HG03342 (cell line): ENCODE results near the gene ZNF407.

Experiments
- ATAC-seq: cut with Tn5 transposase; IDR thresholded peaks from one replicate; pipeline ENCODE4 v1.9.1; 2021; ENCODE audit warnings: mild to moderate bottlenecking, moderate library complexity; ENCODE audit not compliant: unreplicated experiment

Gene ZNF407

DNA sequence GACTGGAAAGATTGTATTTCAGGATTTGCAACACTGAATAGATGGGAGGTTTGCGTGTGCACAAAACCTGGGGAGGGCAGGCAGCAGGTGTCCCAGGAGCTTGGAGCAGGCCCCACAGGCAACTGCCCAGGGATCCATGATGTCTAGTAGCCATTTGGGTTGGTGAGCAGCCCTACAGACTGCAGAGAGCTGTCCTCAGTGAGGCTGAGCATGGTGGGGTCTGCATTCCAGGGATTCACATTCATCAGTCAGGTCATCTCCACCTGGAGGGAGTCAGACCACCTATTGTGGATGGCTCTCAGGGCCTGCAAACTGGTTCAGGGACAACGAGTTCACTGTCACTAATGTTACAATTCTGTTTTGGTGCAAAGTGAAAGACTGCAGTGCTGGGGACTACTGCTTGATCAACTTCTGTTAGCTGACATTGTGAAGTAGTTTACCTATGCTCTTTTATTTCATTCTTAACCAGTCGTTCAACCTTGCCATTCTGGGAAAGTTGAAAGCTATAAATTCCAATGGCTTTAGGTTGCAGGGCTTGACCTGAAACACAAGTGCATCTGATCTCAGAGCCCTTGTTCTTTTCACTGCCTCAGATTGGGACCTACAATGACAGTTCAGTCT lies 222.6 kb downstream of the ZNF407 start:
- ATAC-seq = no peak

DNA sequence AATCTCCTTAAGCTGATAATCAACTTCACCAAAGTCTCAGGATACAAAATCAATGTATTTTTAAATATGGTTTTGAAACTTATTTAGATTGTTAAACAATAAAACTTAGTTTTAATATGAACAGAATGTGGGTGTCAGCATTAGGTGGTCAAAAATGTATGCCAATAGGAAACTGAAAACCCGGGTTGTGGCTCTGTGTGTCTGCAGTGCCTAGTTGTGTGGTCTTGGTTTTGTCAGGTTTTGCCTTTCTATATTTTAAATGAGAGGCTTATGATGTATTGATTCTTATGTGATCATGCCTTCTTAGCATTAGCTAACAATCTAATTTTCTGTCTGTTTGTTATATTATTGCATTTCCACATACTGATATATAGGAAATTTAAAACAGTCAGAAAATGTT lies 227.8 kb downstream of the ZNF407 start:
- ATAC-seq = no peak

DNA sequence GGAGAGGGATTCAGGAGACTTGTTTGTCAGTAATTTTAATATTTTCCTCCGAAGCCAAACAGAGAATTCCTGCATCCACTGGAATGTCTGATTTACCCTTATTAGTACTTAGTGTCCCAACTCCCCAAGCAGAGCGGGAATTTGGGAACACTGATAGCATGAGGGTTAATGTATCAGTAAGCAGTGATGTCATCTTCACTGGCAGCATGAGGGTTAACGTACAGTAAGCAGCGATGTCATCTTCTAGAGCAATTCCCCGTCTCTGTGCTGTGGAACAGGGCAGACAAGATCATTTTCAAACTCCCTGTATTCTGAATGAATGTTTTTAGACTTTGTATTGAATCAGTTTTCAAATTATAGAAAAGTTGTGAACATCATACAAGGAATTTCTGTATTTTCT lies 228.9 kb downstream of the ZNF407 start:
- ATAC-seq = no peak

DNA sequence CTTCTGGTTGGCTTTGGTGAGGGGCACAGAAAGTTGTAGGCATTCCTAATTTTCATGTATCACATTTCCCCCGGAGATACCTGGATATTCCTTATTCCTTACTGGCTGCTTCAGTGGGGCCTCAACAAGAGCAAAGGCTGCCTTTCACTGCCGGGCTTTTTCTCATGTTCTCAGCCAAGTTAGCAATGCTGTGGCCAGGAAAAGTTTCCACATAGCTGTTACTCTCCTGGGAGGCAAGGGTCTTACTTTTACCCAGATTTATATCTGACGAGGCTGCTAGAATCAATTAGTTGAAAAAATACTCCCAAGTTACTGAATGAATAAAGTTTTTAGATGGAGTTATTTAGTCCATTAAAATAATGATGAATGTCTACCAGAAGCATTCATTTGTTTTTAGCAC lies 230.5 kb downstream of the ZNF407 start:
- no peak for ATAC-seq

DNA sequence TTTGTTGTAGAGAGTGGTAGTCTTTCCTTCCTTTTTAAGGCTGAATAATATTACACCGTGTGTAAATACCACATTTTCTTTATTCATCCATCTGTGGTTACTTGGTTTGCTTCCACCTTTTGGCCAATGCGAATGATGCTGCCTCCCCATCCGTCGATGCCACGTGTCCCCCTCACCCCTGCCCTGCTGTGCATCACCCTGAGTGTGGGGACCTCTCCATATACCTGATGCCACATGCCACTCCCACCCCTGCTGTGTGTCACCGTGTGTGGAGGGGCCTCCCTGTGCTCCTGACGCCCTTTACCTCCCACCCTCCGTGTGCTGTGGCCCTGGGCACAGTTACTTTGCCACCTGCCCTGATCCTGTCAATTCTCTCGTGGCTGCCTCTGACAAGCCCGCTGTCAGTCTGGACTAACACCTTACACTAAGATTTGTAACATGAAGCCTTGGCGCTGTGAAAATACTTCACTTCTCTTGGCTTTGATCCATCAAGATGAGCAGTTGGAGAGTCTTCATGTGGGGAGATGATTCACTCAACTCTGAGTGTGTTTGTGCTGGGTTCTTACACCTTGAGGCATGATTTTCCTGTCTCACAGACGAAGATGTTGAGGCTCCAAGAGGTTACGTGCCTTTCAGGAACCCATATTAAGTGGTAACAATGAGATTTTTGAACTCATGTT lies 234.0 kb downstream of the ZNF407 start:
- no peak for ATAC-seq

DNA sequence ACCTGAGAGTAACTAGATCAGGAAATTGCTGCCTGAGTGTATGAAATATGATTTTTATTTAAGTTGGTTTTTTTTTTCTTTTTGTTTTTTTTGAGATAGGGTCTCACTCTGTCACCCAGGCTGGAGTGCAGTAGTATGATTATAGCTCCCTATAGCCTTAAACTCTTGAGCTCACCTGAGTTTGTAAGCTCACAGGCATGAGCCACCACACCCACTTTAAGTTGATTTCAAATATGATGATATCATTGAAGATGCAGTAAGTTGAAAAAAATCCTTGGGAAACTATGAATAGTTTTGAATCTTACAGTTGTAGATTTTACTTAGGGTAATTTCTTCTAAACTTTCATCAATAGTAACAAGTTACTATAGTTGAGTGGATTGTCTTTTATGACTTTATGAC lies 234.7 kb downstream of the ZNF407 start:
- no peak for ATAC-seq

DNA sequence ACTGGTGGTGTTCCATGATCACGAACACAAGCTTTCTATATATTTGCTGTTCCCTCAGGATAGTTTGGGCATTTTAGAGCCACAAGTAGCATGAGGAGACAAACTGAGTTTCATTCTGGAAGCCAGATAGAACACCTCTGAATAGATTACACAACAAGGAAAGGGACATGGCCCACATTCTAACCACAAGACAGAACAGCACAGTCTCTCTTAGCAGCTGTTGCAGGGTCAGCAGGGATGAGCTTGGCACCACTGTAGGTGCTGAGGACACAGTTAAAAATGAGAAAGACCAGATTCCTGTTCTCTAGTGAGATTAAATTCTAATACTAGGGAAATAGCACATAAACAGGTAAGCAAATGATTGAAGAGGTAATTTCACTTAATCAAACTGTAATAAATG lies 235.3 kb downstream of the ZNF407 start:
- no peak for ATAC-seq

DNA sequence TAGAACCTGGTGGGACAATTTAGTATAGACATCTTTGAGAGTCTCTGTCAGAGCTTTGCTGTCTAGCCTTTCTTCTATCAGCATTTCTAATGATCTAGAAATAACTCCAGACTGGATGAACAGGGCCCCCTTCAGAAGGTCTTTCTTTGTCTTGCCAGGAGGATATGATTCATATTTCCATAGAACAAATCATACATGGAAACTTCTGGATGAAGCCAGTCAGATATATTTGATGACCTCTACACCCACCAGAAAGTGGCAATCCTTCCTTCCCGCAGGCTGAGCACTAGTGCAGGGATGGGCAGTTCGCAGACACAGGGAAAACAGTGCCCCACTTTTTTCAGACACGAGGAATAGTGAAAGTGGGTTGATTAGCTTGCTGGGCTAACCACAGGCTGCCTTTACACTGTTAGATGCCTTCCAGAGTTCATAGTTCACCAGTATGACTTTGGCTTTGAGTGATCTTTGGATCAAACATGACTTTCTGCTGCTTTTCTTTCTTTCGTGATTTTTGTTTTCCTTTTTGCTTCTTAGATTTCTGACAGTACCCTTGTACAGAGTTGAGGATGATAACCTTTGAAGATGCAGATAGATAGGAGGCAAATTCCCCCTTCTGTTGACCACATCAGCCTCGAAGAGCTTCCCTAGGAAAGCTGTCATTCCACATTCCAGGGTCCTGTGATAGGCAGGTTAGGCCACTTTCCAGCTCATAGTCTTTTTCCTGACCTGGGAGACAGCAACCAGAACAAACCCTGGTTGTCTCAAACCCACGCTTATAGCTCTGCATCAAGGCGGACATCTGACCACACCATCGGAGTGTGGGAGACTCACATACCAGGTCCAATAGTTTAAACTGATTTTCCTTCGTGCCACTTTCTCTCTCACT lies 237.0 kb downstream of the ZNF407 start:
- ATAC-seq = no peak

DNA sequence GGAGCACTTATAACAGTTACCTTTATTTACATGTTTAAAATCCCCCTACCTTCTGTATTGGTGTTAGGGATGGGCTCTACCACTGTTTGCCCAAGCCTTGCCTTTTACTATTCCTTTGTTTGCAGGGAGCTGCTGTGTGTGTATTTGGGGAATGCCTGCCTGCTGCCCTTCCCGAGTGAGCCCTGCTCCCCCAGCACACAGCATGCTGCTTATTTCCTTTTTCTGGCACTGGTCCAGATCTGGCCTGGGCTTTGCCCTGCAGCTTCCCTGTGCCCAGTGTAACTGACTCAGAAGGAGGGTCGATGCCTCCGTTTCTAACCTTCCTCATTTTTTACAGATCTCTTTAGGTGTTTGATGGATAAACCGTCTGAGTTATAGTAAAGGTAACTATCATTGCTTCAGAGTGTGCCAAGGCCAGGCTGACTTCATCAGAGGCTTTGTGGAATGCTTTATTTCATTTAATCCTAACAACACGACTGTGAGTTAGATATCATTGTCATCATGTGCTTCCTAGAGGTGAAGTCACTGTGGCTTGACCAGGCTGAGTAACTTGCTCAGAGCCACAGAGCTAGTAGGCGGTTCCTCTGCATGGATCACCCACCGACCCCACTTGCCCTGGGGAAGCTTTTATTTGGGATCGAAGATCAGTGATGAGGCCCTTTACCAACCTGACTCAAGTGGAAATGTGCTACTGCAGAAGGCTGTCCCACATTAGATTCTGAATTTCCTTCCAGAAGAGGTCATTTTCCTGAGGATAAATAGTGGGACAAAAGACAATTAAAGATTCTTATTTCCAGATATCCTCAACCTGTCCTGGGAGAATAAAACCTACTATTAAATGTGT lies 238.8 kb downstream of the ZNF407 start:
- no peak for ATAC-seq

DNA sequence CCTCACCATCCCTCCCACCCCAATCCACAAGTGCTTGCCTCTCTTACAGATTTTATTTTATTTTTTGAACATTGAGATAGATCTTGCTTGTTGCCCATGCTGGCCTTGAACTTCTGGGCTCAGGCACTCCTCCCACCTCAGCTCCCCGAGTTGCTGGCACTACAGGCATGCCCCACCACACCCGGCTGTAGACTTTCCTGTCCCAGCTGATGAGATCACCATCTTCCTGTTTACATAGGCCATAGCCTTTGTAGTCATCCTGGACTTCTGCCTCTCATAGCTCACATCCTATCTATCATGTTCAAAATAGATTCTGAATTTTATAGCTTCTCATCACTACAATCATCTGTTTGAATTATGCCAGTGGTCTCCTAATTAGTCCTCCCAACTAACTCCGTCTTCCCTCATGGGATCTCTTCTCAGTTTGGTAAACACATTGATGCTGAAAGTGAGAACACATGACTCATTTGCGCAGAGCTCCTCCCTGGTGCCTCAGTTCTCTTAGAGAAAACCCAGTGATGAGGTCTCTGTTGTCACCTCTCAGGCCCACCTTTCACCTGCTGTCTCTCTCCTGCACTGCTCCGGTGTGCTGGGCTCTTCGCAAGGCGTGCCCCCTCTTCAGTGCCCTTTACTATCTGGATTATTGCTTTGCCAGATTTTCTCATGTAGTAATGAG lies 243.0 kb downstream of the ZNF407 start:
- no peak for ATAC-seq

DNA sequence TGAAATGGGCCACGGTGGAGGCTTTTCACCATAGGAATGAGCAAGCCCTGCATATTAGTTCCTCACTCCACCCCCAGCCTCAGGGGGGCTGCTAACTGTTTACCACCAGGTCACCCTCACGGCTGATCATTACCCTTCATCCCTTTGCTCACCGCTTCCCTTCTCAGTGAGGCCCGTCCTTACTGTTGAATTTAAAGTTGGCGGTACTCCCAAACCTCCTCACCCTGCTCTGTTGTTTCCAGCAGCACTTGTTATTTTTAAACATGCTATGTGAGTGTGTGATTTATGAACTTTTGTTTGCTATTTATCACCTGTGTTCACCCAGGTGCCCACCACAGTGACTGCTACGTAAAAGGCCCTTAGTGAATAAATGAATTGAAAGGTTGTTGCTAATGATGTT lies 243.6 kb downstream of the ZNF407 start:
- no peak for ATAC-seq

DNA sequence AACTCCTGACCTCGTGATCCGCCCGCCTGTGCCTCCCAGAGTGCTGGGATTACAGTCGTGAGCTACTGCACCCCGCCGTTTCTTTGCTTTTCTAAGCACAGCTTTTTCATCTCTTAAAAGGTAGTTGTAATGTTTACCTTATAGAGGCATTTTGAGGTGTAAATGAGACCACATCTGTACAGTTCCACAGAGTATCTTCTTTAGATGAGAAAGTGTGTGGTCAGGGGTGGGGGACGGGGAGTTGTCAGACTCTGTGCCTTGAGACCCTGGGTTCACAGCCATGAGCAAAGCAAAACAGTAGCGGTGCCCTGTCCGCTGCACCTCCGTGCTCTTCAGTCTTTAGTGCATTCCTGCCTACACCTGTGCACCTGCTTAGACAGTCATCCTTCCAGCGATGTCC lies 251.6 kb downstream of the ZNF407 start:
- ATAC-seq = no peak

DNA sequence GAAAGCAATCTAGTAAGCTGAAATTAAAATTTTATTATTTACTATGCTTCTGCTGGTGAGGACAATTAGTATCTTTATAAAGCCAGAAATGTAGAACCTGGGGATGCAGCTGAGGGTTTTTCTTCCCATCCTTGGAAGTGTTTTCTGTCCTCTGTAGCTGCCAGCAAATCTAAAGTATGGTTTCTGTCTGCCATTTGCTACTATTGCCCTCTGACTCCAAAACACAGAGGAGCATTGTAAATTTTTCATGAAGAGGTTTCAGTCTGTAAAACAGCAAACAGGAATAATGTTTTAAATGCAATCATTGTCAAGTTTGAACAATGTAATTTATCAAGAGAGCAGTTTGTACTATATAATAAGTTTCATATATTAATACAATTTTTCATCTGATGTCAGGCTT lies 258.8 kb downstream of the ZNF407 start:
- no peak for ATAC-seq

DNA sequence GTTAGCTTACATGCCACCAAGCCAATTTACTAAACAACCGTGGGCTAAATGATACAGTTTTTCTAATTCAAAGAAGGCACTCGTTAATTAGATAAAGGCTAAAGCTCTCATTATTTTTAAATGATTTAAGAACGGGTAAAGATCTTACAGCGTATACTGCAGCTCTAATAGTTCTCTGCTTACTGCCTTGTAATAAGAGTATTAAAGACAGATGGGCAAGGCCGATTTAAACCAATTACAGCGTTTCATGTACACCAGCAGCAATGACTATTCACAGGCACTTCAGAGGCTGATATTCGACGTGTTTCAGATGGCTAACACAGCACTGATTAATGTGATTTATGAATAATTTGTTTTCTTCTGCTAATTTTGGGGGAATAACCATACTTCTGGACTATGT lies 259.3 kb downstream of the ZNF407 start:
- no peak for ATAC-seq

DNA sequence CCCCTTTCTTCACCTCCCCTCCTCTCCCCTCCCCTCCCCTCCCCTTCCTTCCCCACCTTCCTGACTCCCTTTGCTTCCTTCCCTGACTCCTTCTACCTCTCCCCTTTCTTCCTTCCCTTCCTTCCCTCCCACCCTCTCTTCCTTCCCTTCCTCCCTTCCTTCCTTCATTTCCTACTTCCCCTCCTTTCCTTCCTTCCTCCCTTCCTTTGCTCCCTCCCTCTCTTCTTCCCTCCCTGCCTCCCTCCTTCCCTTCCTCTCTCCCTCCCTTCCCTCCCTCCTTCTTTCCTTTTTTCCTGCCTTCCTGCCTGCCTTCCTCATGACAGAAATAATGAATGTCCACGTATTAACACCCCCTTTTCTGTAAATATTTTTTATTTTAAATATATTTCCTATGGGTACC lies 260.2 kb downstream of the ZNF407 start:
- no peak for ATAC-seq

DNA sequence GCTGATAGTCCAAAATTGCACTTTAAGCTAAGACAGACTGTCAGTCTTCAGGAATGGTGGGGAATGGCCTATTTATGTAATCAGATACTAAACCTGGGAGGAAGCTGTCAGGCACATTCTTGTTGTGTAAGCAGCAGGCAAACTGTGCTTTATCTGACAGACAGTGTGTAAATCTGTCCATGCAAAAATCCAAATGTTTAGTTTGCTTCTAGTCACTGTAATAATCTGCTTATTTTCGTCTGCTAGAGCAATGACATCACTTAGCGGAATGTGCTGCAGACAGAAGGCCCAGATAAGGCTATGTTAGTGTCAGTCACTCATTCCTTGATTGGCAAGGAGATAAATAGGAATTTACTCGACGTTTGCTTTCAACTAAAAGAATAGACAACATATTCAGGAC lies 263.5 kb downstream of the ZNF407 start:
- no peak for ATAC-seq

DNA sequence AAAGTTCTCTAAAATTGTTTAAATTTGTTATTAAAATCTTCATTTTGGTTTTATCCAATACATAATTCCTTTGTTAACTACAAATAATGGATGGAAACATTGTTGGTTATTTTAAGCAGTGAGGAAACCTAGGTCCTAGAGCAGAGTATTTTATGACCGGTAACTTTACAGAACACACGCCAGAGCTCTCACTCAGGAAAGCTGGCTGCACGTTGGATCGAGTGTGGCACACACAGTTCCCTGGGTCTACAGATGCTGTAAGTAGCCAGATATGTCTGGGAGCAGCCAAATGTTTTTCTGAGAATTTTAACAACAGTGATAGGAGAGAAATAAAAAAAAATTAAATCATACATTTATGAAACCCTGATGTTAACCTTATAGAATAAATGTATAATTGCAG lies 264.4 kb downstream of the ZNF407 start:
- ATAC-seq = no peak

DNA sequence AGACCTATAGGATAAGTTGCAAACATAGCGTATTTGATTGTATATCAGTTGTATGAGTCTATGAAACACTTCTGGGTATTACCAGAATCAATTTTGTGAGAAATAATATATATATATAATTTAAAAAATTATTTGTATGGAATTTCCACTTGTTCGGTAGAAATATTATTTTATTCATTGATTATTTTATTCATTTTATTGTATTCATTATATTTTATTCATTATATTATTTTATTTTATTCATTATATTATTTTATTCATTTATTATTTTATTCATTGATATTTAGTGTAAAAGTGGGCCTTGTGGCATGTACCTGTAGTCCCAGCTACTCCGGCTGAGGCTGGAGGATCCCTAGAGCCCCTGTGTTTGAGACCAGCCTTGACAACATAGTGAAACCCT lies 268.9 kb downstream of the ZNF407 start:
- no peak for ATAC-seq

DNA sequence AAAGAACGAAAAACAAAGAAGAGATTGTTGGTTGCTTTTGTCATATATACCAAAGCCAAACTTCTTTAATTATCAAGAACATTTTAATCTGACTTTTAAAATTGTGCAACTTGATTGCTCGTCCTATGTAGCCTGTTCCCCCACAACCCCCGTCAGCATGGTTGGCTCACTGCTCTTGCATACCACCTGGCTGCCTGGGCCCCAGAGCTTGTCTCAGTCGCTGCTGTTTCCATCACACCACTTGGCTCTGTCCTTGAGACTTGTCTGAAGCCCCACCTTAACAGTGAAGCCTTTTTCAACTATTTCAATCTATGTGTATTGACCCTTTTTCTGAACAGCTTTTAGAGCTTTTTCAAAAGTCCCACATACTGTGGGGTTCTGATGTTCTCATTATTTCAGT lies 270.8 kb downstream of the ZNF407 start:
- no peak for ATAC-seq
